A172 (cell line): ENCODE measurements around the gene KRTAP6-1. TPM values are rescaled to one million over a fixed set of nuclear protein-coding genes. Genes with fewer than 3 reads are reported as not detected.

ENCODE experiments used
- DNase-seq: peaks from one replicate; pipeline ENCODE4 v3.0.0-alpha.2; 2015; ENCODE audit warnings: low spot score
- total RNA-seq: library from RNA; depleted of rRNA; stranded (reverse); fragments of >200 nt; shearing (Covaris generic); gene quantifications from 2 replicates; pipeline ENCODE4 v1.2.3, GENCODE V29; 2014; rRNA removed

KRTAP6-1 gene
- total RNA-seq, 1 experiment from 2014 or later: not detected

DNA sequence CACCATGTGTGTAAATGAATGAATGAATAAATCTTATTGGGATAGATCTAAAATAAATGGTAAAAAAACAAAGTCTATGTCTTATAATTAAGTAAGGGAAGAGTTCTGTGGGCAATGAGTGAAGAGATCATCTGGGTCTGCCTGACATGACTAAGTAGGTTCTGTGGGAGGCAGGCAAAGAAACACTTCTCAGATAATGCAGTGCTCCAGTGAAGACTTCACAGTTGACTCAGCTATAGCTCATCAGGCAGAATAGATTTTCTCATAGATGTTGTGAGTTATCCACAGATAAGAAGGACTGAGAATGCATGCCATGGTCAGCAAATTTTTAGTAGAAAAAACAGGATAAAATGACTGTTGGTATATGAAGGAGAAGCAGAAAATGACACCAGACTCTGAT is 36.0 kb downstream of the KRTAP6-1 start:
- no peak for DNase-seq

DNA sequence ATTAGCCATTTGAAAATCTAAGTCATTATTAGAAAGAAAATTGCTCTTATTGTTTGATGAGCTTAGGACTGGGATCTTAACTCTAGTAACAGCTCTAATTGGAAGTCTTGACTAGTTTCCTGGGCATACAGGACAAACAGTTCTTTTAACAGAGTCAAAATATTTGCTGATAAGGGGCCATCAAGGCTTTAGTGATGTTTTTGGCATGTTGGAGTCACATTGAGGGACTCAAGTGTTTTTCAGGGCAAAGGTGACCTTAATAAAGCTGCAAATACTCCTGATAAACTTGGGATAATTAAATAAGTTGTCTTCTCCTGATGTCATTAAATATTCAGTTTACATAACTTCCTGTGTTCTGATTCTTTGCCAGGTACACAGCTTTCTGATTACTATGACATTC is 46.1 kb downstream of the KRTAP6-1 start:
- DNase-seq: no peak

DNA sequence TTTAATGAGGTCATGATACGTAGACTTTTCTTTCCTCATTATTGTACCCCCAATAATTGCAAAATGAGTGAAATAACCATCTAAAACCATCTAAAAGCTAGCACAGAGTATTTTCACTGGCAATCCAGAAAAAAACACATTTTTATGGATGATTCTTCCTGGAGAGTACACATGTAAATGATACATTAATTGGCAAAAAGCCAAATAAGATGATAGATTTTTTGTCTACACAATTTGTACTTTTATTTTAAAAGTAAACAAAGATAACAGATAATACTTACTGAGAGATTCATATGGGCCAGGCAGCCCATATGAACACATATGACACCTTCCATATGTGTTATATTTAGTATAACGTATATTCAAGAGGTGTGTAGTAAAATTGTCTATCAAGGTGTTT is 50.1 kb downstream of the KRTAP6-1 start:
- no peak for DNase-seq

Other genes starting within 250 kb of the KRTAP6-1 start
- gene KRTAP13-2, start 241.7 kb downstream of the KRTAP6-1 start, total RNA-seq: not detected in 2 replicates
- not detected in 2 replicates for gene KRTAP13-1, start 217.9 kb downstream of the KRTAP6-1 start, total RNA-seq
- gene KRTAP13-3, start 188.0 kb downstream of the KRTAP6-1 start, total RNA-seq: not detected in 2 replicates
- gene KRTAP13-4, start 183.7 kb downstream of the KRTAP6-1 start, total RNA-seq: not detected in 2 replicates
- not detected in 2 replicates for gene KRTAP15-1, start 173.7 kb downstream of the KRTAP6-1 start, total RNA-seq
- gene KRTAP19-1, start 133.6 kb downstream of the KRTAP6-1 start, total RNA-seq: not detected in 2 replicates
- gene KRTAP19-2, start 126.5 kb downstream of the KRTAP6-1 start, total RNA-seq: not detected in 2 replicates
- gene KRTAP19-3, start 121.9 kb downstream of the KRTAP6-1 start, total RNA-seq: not detected in 2 replicates
- not detected in 2 replicates for gene KRTAP19-4, start 116.8 kb downstream of the KRTAP6-1 start, total RNA-seq
- not detected in 2 replicates for gene KRTAP19-5, start 111.8 kb downstream of the KRTAP6-1 start, total RNA-seq
- gene KRTAP19-6, start 72.1 kb downstream of the KRTAP6-1 start, total RNA-seq: not detected in 2 replicates
- gene KRTAP19-7, start 52.6 kb downstream of the KRTAP6-1 start, total RNA-seq: not detected in 2 replicates
- gene KRTAP22-2, start 23.5 kb downstream of the KRTAP6-1 start, total RNA-seq: not detected in 2 replicates
- gene KRTAP6-3, start 21.5 kb downstream of the KRTAP6-1 start, total RNA-seq: not detected in 2 replicates
- gene KRTAP6-2, start 15.0 kb downstream of the KRTAP6-1 start, total RNA-seq: not detected in 2 replicates
- gene KRTAP22-1, start 12.8 kb downstream of the KRTAP6-1 start, total RNA-seq: not detected in 2 replicates
- gene KRTAP20-1, start 2.5 kb upstream of the KRTAP6-1 start, total RNA-seq: not detected in 2 replicates
- gene KRTAP20-4, start 6.7 kb upstream of the KRTAP6-1 start, total RNA-seq: not detected in 2 replicates
- not detected in 2 replicates for gene KRTAP20-2, start 21.3 kb upstream of the KRTAP6-1 start, total RNA-seq
- not detected in 2 replicates for gene KRTAP20-3, start 28.9 kb upstream of the KRTAP6-1 start, total RNA-seq
- gene KRTAP21-3, start 104.8 kb upstream of the KRTAP6-1 start, total RNA-seq: not detected in 2 replicates
- gene KRTAP21-2, start 133.3 kb upstream of the KRTAP6-1 start, total RNA-seq: not detected in 2 replicates
- not detected in 2 replicates for gene KRTAP21-1, start 141.5 kb upstream of the KRTAP6-1 start, total RNA-seq
- gene KRTAP8-1, start 199.3 kb upstream of the KRTAP6-1 start, total RNA-seq: not detected in 2 replicates
- gene KRTAP7-1, start 215.8 kb upstream of the KRTAP6-1 start, total RNA-seq: not detected in 2 replicates